Fibroblast of the conjunctiva (primary cell): Measurements from ENCODE around the gene C6orf136.

Experiments
- DNase-seq: peaks from one replicate; pipeline ENCODE4 v3.0.0-alpha.2; 2010; ENCODE audit warnings: low read depth

Gene C6orf136

DNA sequence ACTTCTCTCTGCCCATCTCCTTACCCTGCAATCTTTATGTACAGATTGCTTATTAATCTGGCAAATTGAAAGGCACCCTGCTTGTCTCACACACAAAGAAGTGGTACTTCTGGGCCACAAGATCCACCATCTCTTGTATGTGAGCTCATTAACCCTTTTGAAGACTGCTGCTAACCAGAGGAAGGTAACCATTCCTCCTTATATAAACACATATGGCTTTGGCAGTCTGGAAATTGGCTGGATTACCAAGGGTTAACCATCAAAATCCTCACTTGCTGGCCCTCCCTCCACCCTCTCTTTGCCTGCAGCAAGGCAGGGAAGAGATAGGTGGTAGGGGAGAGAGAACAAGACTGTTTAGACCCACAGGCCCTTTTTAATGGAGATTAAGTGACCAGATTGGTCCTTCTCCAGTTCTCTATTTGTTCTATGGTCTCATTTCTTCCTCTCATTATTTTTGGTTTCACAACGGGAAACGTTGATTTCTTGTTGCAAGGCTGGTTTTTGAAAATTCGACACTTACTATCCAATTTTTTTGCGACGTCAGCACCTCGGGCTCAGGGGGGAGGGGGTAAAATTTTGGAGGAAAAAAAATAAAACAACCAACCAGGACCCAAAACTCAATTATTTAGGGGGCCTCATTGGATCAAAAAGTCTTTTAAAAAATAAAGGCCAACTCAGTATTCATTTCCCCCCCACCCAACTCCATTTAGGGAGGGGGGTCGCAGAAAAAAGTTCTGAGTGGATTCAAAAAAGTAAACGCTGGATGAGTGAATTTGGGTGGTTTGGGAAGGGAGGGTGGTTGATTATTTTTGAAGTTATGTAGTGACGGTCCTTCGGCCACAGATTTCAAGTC, 30.7 kb upstream of the C6orf136 start:
- peak; percentile 14 for DNase-seq

DNA sequence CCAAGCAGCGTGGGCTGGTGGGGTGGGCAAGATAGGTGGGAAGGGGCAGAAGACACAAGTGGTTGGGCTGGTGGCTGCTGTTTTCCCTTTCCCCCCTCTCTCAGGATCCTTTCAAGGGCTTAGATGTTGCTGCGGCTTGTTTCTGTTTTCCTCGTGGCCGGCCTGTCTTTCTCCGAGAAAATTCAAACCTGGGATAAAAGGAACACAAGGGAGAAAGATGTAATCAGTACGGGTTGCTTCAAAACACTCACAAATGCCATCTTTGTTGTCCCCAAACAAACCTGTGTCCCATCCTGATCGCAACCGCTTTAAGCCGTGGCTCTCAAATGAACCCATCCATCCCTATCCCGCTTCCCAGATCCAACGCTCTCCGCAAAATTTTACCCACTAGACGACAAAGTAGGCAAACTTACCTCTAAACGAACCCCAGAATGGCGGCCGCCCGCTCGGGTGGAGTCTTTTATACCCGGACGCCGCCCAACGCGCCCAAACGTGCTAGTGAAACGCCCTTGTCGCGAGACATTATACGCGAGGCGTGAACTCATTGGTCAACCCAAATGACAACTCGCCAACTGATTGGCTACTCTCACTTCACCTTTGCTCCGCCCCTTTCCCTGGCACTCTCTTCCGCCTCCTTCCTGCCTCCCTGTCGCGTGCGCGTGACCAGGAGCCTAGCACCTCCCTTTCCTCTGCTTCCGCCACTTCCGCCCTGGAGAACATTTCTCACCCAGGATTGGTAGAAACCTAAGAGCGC, 29.9 kb upstream of the C6orf136 start, which contains the start of gene PPP1R10:
Gene PPP1R10 (minus strand): TSS at position 433 of the 754 bp plus-strand sequence. CDS start 7,299 bp downstream, outside the sequence.
- DNase-seq, result peak; percentile 100

DNA sequence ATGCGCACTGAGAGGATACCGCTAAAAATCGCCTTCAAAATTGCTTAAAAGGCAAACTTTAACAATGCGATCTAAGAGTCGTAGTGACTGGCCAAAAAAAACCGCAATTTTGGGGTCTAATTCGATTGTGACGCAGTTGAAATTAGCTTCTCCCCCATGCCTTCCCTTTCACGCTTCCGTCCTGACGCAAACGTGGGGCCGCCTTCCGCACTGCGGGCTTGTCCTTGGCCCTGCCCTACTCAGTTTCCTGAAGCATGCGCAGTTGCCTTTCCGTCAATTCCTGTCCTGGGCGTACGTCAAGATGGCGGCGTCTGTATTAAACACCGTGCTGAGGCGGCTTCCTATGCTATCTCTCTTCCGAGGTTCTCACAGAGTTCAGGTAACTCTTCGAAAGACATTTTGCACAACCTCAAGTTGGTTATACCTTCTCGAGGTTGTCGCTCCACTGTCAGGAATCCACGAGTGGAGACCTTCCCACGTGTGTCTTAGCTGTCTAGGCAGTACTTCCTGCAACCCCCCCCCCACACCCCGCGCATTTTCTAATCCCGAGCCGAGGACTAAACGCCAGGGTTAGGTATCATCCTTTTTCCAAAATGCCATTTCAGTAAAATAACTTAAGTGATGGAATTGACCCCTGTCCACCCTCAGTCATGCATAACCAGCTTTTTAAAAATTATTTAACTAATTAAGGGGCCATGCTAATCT, 29.2 kb upstream of the C6orf136 start, which contains the start of gene MRPS18B:
Gene MRPS18B (plus strand): TSS at position 276 of the 705 bp plus-strand sequence. CDS start 26 bp downstream, at position 302.
- DNase-seq, result peak; percentile 98

DNA sequence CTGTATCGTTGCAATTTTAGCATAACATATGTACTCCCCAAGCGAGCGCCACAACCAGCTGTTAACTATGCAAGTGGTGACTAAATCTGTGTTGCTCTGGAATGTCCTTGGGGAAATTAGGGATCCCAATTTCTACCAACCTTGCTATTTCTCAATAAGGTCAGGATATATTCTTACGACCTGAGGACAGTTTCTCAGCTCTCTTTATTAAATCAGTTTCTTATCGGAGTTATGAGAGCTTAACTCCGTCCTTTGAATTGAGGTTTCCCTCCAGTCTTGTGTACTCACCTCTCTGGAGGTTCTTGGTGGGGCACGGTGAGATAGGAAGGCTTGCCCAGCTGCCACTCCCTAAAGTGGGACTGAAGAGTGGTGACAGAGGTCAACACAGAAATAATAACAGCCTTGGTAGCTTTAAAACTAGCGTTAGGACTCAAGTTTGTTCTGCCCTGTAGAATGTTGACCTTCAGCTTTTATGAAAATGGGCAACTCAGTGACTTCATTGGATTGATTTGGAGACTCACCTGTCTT, 28.6 kb upstream of the C6orf136 start:
- no peak for DNase-seq

DNA sequence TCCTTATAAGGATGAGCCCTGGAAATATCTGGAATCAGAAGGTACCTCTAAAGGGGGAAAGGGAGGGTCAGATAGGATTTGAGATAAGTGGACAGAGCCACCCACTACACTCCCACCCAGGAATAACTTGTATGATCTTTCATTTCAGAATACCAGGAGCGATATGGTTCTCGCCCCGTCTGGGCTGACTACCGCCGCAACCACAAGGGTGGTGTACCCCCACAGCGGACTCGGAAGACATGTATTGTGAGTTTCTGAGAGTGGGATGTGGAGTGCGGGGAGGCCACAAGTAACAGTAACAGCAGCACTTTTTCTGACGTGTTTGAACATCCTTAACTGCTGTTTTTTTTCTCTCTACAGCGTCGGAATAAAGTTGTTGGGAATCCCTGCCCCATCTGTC, 27.4 kb upstream of the C6orf136 start:
- no peak for DNase-seq

DNA sequence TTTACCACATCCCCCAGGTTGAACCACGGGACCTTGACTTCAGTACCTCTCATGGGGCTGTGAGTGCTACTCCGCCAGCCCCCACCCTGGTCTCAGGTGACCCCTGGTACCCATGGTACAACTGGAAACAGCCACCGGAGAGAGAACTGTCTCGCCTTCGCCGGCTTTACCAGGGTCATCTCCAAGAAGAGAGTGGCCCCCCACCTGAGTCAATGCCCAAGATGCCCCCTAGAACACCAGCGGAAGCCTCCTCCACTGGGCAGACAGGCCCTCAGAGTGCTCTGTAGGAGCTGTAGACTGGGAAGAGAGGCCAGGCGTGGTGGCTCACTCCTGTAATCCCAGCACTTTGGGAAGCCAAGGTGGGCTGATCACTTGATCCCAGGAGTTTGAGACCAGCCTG, 21.4 kb upstream of the C6orf136 start:
- DNase-seq, result no peak

DNA sequence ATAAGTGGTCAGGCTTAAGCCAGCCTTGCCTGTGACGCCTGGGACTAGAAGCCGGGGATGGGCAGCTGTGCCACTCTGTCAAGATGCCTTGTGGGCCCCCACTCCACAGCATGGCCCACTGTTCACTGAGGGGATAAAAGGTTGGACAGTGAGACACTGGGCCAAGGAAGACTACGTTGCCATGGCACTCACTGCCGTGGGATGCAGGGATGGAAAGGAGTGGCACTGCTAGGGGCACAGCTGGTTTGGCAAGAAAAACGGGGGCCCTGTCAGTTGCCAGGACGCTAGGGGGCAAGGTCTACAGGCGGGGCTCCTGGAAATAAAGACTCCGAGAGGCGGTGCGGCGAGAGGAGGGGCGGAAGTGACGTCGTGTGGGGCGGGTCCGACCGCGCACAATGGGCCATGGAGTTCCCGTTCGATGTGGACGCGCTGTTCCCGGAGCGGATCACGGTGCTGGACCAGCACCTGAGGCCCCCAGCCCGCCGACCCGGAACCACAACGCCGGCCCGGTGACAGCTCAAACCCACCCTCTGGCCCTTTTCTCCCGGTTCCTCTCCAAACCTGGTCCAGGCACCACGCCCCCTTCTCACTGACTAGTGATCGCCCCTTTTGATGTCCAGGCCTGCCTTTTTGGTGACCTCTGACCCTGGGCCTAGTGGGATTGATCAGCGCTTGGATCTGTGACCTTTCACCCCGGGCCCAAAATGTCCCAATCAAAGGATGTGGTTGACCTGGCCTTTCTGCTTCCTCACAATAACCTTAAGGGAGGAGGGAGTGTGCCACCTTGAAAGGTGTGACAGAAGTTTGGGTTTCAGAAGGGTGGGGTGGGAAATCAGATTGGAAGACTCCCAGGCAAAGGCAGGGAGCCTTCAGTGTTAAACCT, 20.2 kb upstream of the C6orf136 start, which contains the start of gene ATAT1:
Gene ATAT1 (plus strand): TSS at position 391 of the 883 bp plus-strand sequence.
- DNase-seq, result peak; percentile 52

DNA sequence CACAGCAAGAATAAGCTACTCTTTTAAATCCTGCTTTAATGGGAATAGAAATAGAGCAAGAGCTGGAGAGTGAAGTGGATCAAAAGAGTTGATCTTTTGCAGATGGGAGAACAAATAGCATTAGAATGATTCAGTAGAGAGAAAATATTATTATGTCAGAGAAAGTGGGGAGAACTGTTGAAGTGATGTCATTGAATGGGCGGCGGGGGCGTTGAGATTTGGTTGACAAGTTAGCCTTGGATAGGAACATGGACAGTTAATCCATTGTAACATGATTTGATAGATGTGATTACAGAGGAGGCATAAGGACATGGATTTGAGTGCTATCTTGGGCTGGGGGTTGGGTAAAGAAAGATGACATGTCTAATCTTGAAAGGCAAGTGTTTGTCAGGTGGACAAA, 11.1 kb upstream of the C6orf136 start:
- DNase-seq, result no peak

DNA sequence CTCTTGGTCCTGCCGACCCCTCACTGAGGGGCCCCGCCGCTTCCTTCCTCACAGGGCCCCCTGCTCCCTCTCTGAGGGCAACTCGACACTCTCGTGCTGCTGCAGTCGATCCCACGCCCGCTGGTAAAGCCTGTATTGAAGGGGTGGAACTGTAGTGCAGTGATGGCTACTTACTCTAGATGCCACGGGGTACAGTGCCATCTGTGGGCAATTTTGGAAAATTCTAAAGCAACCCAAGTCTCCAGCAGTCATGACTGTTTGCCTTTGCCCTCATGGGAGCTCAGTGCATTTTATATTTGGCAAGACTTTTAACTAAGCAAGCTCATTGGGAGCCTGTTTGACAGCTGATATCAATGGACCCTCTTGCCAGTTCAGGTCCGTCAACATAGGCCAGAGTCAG, 6.5 kb upstream of the C6orf136 start:
- DNase-seq, result no peak

DNA sequence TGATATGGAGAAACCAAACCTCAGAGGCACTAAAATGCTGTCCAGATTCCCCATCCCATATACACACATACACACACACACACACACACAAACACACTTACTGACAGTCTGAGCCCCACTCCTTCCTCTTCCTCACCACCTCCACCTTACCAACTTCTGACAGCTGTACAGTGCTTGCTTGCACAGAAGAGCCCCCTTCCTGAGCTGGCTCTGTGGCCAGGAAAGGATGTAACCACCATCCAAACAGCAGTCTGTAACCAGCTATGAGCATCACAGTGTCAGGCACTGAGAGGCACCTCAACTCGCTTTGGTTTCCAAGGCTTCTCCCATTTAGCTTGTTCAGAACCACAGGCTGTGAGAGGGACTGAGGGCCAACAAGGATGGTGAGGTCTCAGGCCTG, 5.9 kb upstream of the C6orf136 start:
- no peak for DNase-seq

DNA sequence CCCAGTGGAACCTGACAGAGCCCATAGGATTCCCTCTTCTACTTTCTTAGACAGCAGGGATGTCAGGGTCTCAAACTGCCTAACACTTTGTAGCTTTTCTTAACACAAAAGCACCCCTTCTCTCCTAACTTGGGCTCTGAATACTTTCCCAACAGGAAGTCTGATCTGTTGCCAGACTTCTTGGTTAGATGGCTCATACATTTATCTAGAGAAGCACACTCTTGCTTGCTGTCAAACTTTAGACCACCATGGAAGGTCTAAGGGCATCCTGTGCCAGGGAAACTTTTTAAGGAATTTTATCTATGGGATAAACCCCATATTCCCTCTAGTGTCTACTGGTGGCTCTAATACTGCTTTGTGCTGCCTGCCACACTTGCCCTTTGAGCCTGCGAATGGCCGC, 3.3 kb upstream of the C6orf136 start:
- DNase-seq, result no peak

DNA sequence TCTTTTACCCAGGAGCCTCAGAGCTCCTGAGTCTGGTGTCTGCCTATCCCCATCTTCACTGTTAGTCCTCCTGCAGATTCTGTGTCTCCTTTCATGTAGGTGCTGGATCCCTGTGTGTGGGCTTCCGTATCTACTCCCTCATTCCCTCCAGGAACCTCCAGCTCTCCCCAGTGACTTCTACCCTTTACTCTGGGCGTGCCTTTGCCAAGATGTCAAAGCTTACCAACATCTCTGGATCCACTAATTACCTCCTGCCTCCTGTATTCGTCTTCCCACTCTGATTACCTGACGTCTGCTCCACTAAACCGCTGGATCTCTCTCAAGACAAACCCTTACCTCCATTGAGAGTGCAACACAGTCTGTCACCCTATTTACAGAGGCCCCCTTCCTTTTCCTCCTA, 2.2 kb upstream of the C6orf136 start:
- DNase-seq, result no peak

DNA sequence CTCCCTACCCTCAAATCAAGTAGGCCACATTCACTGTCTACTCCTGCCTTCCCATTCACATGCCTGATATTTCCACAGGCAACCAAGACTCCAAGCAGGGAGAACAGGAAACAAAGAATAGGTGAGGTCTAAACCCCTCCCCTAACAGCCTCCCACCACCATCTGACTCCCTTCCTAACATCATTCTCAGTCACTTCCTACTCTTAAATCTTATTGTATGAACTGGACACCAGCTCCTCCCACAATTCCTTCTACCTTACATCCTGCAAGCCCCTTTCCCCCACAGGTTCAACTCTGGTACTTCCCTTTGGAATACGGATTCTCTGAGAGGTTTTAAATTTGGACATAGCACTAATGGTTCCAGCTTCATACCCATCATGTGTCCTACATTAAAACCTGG, 944 bp upstream of the C6orf136 start:
- DNase-seq, result no peak

DNA sequence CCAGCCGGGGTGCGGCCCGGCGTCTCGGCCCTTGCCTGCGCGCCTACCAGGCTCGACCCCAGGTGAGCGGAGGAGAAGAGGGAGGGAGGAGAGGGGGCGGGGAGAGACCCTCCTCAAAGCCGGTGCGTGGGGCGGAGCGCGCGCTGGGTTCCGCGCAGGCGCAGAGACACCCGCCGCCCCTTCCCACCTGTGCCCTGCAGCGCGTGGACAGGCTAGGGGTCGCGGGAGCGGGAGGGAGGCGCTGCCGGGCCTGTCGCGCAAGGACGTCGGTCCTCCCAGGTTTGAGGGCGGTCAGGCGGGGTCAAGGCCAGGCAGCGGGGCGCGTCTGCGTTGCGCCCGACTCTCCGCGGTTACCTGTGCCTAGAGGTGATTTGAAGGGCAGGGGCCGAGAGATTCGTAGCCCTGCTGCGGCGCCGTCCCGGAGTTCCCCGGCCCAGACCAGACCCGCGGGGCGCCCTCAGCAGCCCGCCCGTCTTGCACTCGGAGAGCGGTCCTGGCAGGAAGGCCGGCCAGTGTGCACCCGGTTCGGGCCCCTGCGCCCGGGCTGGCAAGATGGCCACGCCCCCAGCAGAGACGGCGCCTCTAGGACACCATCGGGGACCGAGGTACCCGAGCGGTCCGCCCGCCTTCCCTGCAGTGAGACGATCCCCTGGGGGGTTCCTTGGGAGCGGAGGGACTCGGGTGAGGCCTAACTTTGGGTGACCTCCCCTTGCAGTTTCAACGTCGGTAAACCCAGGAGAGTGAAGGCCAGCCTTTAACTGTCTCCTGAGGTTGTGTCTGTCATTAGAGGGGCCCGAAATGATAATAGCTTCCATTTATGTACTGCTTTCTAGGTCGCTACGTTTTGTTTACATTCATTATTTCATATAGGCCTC, 546 bp downstream of the C6orf136 start:
- peak; percentile 16 for DNase-seq

DNA sequence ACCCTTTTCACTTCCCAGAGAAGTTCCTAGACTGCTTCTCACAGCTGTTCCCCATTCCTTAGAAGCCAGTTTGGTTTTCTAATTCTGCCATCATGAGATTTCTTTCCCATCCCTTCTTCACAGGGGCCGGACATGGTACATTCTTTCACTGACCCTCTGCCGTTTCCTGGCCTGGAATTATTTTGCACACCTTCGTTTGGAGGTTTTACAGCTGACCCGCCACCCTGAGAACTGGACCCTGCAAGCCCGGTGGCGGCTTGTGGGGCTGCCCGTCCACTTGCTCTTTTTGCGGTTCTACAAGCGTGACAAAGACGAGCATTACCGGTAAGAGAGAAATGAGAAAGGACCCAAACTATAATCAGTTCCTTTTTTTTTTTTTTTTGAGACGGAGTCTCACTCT, 4.2 kb downstream of the C6orf136 start:
- no peak for DNase-seq

DNA sequence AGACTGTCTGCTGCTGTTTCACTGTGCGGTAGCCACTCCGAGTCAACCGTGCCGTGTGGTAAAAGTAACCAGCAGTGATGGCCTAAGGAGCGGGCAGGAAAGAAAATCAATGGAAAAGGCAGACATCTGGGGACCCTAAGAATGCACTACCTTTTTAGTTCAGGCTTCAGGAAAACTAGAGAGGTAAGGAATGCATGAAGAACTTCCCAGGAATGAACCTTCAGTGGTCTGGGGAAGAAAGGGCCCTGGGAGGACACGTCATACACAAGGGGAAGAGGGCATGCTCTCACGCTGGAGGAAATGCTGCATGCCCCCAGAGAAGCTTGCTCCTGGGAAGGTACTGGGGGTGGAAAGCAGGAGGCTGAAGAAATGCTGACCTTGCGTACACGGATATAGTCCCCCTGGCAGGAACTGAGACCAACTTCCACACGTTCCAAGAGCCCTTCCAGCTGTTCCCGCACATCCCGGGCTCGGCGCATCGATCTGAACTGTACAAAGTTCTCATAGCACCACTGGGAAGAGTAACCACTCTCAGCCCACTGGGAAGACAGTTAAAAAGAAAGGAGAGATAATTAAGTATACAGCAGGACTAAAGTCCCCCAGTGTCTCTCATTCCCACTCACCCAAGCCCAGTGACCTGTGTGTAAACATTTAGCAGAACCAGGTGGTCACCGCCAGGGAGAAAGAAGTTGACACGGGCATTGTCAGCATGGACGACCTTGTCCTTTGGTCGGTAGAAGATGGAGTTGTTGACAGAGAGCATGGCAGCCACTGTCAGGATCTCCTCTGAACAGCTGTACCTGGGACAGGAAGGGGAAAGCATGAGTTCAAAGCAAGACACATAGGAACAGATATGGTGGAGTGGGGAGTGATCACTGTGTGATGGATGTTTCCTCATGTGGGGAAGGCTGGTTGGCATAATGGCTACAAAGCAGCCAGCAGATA, 8.1 kb downstream of the C6orf136 start:
- DNase-seq, result no peak

DNA sequence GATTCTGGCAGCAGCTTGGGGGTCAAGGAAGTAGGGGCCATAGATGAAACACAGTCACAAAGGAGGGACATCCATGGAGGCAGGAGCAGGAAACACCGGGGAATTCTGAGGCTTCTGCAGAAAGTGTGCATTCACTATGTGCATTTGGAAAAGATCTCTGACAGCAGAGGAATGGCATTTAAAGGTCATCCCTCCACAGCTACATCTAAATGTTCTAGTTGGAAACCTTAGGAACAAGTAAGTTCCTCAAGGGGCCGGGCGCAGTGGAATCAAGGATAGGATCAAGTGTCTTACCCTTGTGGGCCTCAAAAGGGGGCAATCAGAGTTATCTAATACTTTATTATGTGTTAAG, 8.8 kb downstream of the C6orf136 start:
- no peak for DNase-seq

DNA sequence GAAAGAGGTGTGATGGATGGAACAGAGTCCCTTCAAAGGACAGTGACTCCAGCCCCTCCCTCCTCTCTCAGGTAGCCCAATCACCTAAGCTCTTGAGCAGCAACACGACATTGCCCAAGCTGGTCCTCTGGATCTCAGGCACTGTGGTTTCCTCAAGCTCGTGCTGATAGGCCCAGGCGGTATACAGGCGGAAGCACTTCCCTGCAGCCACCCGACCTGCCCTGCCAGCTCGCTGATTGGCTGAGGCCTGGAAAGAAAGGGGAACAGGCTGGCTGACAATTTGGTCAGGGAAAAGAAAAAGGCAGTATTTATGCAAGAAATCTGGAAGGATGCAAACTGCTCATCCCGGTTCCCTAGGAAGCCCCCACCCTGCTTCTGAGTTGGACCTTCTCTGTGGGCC, 9.6 kb downstream of the C6orf136 start:
- DNase-seq, result no peak

DNA sequence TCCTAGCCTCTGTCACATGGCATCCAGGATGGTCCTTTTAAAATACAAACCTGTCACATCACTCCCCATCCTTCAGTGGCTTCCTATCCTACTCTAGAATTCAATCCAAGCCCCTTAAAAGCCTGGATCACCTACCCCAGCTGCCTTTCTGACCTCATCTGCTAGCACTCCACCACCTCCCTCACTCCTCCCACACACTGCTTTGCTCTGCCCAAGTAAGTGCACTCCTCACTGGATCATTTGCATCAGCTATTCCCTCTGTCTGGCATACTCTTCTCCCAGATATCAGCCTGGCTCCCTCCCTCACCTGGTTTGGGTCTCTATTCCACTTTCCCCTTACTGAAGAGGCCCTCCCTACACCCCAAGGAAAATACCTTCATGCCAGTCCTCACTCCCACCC, 10.5 kb downstream of the C6orf136 start:
- no peak for DNase-seq
